ENCODE results near the gene TOP2B. TPM values are rescaled to one million over a fixed set of nuclear protein-coding genes. Genes with fewer than 3 reads are reported as not detected.
A peak's percentile ranks its signal among the peaks of the same experiment; 100 is the strongest.

TOP2B gene
- polyA plus RNA-seq, 1 donor (not counting 4 experiments of a cell fraction or from before 2014, with no cell fraction given): 71.8 TPM

GRCh38 chr3:25597535-25598101, 67.1 kb downstream of the TOP2B start:
- Histone ChIP-seq H3K79me2 (ENCODE audit: control insufficient read depth, insufficient read depth, low read length) (no peaks in the 10 kb centered on the region), H2AFZ (ENCODE audit: control insufficient read depth, low read length) (no peak overlapping the region), H3K9me3 (ENCODE audit: control insufficient read depth, low read depth, low read length) (no peaks in the 10 kb centered on the region), H3K4me1 (ENCODE audit: control insufficient read depth, extremely low read depth, insufficient read depth, low read length) (peaks cover 3% of the 10 kb centered on the region), H3K4me3 (ENCODE audit: control insufficient read depth in 2 of 3, extremely low read depth in 1 of 3, insufficient read depth in 2 of 3, low read depth in 1 of 3, low read length in 3 of 3) (no peak overlapping the region), H3K4me2 (ENCODE audit: control insufficient read depth, extremely low read depth, insufficient read depth, low read depth, low read length) (no peak overlapping the region), H3K9me1 (ENCODE audit: control insufficient read depth, extremely low read depth, insufficient read depth, low read length) (no peaks in the 10 kb centered on the region), H3K27me3 (ENCODE audit: control insufficient read depth, extremely low read depth, insufficient read depth, low read length) (no peaks in the 10 kb centered on the region), H3K9ac (ENCODE audit: control insufficient read depth, extremely low read depth, insufficient read depth, low read length) (no peak overlapping the region), H3K27ac (ENCODE audit: control insufficient read depth, insufficient read depth, low read length) (no peak overlapping the region), H3K36me3 (ENCODE audit: control insufficient read depth in 2 of 2, extremely low read depth in 1 of 2, insufficient read depth in 2 of 2, low read length in 2 of 2) (peaks cover 2 to 6% of the 10 kb centered on the region in 2 experiments), H4K20me1 (ENCODE audit: control insufficient read depth, extremely low read depth, insufficient read depth, low read length) (no peaks in the 10 kb centered on the region)
- no peak for TF ChIP-seq EZH2 (IDR thresholded peaks at IDR 0.05; ENCODE audit: low read length)
- no peak for TF ChIP-seq CTCF (optimal IDR thresholded peaks at IDR 0.05 in 1 of 3, IDR thresholded peaks at IDR 0.05 in 1 of 3, conservative IDR thresholded peaks at IDR 0.05 in 1 of 3; ENCODE audit: extremely low read depth in 1 of 3, insufficient read depth in 2 of 3, low read length in 3 of 3)
- DNase-seq (ENCODE audit: low read depth, low spot score) (no peak), FAIRE-seq (no peak)
- dilution Hi-C loops (cut with MboI; ENCODE audit: extremely low pct_ligation_motif_present, low sequenced_read_pairs): no loop called here

GRCh38 chr3:25594007-25594502, 70.7 kb downstream of the TOP2B start:
- no peaks in the 10 kb centered on the region for H3K79me2 ChIP-seq (ENCODE audit: control insufficient read depth, insufficient read depth, low read length)
- dilution Hi-C loops (cut with MboI; ENCODE audit: extremely low pct_ligation_motif_present, low sequenced_read_pairs): no loop called here
- no peak for FAIRE-seq
- H3K9ac ChIP-seq (ENCODE audit: control insufficient read depth, extremely low read depth, insufficient read depth, low read length): no peak overlapping the region
- no peak overlapping the region for H3K27ac ChIP-seq (ENCODE audit: control insufficient read depth, insufficient read depth, low read length)
- peaks cover 0 to 6% of the 10 kb centered on the region in 2 experiments for H3K36me3 ChIP-seq (ENCODE audit: control insufficient read depth in 2 of 2, extremely low read depth in 1 of 2, insufficient read depth in 2 of 2, low read length in 2 of 2)
- no peak overlapping the region for H2AFZ ChIP-seq (ENCODE audit: control insufficient read depth, low read length)
- peaks cover 4% of the 10 kb centered on the region for H3K4me1 ChIP-seq (ENCODE audit: control insufficient read depth, extremely low read depth, insufficient read depth, low read length)
- TF ChIP-seq EZH2 (IDR thresholded peaks at IDR 0.05; ENCODE audit: low read length) (no peak), CTCF (optimal IDR thresholded peaks at IDR 0.05 in 1 of 3, IDR thresholded peaks at IDR 0.05 in 1 of 3, conservative IDR thresholded peaks at IDR 0.05 in 1 of 3; ENCODE audit: extremely low read depth in 1 of 3, insufficient read depth in 2 of 3, low read length in 3 of 3) (peak; percentile 10 to 60 (median 56))
- no peak overlapping the region for H3K4me2 ChIP-seq (ENCODE audit: control insufficient read depth, extremely low read depth, insufficient read depth, low read depth, low read length)
- H3K9me1 ChIP-seq (ENCODE audit: control insufficient read depth, extremely low read depth, insufficient read depth, low read length): no peaks in the 10 kb centered on the region
- H4K20me1 ChIP-seq (ENCODE audit: control insufficient read depth, extremely low read depth, insufficient read depth, low read length): no peaks in the 10 kb centered on the region
- no peak overlapping the region for H3K4me3 ChIP-seq (ENCODE audit: control insufficient read depth in 2 of 3, extremely low read depth in 1 of 3, insufficient read depth in 2 of 3, low read depth in 1 of 3, low read length in 3 of 3)
- no peaks in the 10 kb centered on the region for H3K27me3 ChIP-seq (ENCODE audit: control insufficient read depth, extremely low read depth, insufficient read depth, low read length)
- H3K9me3 ChIP-seq (ENCODE audit: control insufficient read depth, low read depth, low read length): no peaks in the 10 kb centered on the region
- DNase-seq (ENCODE audit: low read depth, low spot score): peak; percentile 38
